Keratinocyte (primary cell): ENCODE results near the gene SOHLH1.

Source experiments
- CTCF ChIP-seq, 3 experiments: IDR thresholded peaks in 1 of 3; conservative IDR thresholded peaks in 1 of 3; optimal IDR thresholded peaks in 1 of 3; 2 replicates in 2 of 3; 3 replicates in 1 of 3; pipeline versions ENCODE3 to v1.5.1; 2011; ENCODE audit warnings: low read length in 3 of 3, mild to moderate bottlenecking in 3 of 3, moderate library complexity in 2 of 3, control low read depth in 1 of 3, inconsistent platforms in 1 of 3; ENCODE audit not compliant: insufficient read depth in 2 of 3; ENCODE audit errors: extremely low read depth in 1 of 3
- EZH2 ChIP-seq: IDR thresholded peaks from one replicate; pipeline ENCODE4 v1.6.1; 2012; ENCODE audit warnings: inconsistent platforms, mild to moderate bottlenecking, low read length, moderate library complexity

- TF ChIP-seq CTCF (optimal IDR thresholded peaks at IDR 0.05 in 1 of 3, IDR thresholded peaks at IDR 0.05 in 1 of 3, conservative IDR thresholded peaks at IDR 0.05 in 1 of 3; ENCODE audit: extremely low read depth in 1 of 3, insufficient read depth in 2 of 3, low read length in 3 of 3) (no peak), EZH2 (no peak)
Observed at GRCh38 chr9:135711391-135711790, 12.1 kb upstream of the SOHLH1 start.
